Cardiac muscle cell (in vitro differentiated cells and primary cell): ENCODE data around the gene KAZN. TPM values are rescaled to one million over a fixed set of nuclear protein-coding genes. Genes with fewer than 3 reads are reported as not detected.
A peak's percentile ranks its signal among the peaks of the same experiment; 100 is the strongest.

ENCODE experiments used
- DNase-seq, 2 donors: peaks; one replicate each; pipeline versions ENCODE4 v3.0.0 to v3.0.0-alpha.2; 2010 to 2017; ENCODE audit warnings: low read depth in 1 of 2, low spot score in 1 of 2
- H3K27ac ChIP-seq: fragments of 200-600 bp; sonication (generic); 2 replicates; pipeline ENCODE4 v1.5.1; 2016
- H3K27me3 ChIP-seq: fragments of 200-600 bp; sonication (generic); 2 replicates; pipeline ENCODE4 v1.6.0; 2016; ENCODE audit warnings: control low read depth
- H3K36me3 ChIP-seq: fragments of 200-600 bp; sonication (generic); 2 replicates; pipeline ENCODE4 v1.5.1; 2016; ENCODE audit warnings: control low read depth
- H3K4me1 ChIP-seq: fragments of 200-600 bp; sonication (generic); 2 replicates; pipeline ENCODE4 v1.8.1; 2017; ENCODE audit warnings: low read depth, mild to moderate bottlenecking, mixed run types
- H3K4me3 ChIP-seq: fragments of 200-600 bp; sonication (generic); 2 replicates; pipeline ENCODE4 v1.5.1; 2016; ENCODE audit warnings: mild to moderate bottlenecking
- H3K9me3 ChIP-seq: fragments of 200-600 bp; sonication (generic); 2 replicates; pipeline ENCODE4 v1.5.1; 2017; ENCODE audit warnings: low read depth, mild to moderate bottlenecking, control low read depth
- polyA plus RNA-seq: library from polyadenylated mRNA; unstranded; fragments of >200 nt; fragmentation: Nextera tagmentation; extraction: Ambion mirVana; gene quantifications from 2 replicates; pipeline ENCODE4 v1.2.1, GENCODE V29; 2016
- total RNA-seq: library from RNA; depleted of rRNA; stranded (reverse); fragments of >200 nt; gene quantifications from 2 replicates; pipeline ENCODE4 v1.2.3, GENCODE V29; 2016
- TF ChIP-seq, protein P1 (sequence below): IDR thresholded peaks from 2 replicates; pipeline ENCODE4 v1.5.1; 2012; ENCODE audit warnings: low read depth, mild to moderate bottlenecking, low read length

The KAZN gene
- total and polyA plus RNA-seq, 2 experiments from 2014 or later, result 17.5 to 26.9 TPM

DNA sequence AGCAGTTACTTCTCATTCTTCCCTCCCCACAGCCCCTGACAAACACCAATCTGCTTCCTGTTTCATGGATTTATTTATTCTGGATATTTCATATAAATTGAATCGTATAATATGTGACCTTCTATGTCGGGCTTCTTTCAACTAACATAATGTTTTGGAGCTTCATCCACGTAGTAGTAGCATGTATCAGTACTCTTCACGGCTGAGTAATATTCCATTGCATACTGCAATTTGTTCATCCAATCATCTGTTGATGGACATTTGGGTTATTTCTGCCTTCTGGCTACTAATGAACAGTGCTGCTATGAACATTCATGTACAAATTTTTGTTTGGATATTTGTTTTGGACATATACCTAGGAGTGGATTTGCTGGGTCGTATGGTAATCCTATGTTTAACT lies 1.9 kb upstream of the KAZN start:
- H3K4me3 ChIP-seq, result no peak overlapping the region
- H3K9me3 ChIP-seq, result no peaks in the 10 kb centered on the region
- H3K4me1 ChIP-seq, result peaks cover 20% of the 10 kb centered on the region
- no peaks in the 10 kb centered on the region for H3K27me3 ChIP-seq
- TF ChIP-seq, protein P1, sequence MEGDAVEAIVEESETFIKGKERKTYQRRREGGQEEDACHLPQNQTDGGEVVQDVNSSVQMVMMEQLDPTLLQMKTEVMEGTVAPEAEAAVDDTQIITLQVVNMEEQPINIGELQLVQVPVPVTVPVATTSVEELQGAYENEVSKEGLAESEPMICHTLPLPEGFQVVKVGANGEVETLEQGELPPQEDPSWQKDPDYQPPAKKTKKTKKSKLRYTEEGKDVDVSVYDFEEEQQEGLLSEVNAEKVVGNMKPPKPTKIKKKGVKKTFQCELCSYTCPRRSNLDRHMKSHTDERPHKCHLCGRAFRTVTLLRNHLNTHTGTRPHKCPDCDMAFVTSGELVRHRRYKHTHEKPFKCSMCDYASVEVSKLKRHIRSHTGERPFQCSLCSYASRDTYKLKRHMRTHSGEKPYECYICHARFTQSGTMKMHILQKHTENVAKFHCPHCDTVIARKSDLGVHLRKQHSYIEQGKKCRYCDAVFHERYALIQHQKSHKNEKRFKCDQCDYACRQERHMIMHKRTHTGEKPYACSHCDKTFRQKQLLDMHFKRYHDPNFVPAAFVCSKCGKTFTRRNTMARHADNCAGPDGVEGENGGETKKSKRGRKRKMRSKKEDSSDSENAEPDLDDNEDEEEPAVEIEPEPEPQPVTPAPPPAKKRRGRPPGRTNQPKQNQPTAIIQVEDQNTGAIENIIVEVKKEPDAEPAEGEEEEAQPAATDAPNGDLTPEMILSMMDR, result no peak
- H3K36me3 ChIP-seq, result no peaks in the 10 kb centered on the region
- no peak overlapping the region for H3K27ac ChIP-seq
- no peak for DNase-seq

DNA sequence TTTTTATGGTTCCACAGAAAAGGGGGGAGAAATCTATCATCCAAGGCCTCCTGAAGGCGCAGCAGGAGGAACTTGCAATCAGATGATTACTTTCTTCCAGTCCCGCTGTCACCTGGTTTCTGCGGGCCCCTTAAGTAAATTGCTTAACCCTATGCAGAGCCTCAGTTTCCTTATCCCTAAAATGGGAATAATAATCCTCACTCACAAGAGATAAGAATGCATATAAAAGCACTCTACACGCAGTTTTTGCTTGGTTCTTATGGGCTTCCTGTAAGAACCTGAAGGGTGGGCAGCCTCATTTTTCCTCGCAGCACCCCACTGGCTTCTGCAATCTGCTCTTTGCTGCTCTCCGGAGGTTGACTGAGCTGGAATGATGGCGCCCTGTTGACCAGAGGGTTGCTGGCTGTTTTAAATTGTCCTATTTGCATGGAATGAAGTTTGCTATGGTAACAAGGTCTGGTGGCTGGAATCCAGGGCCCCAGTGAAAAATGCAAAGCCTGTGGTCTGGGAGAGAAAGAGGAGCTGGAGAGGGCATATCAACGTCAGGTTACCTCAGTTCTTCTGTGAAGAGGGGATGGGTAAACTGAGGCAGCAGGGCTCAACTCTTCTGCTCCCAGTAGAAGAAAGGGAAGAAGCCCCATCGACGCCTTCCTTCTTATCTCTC lies 1.0 kb upstream of the KAZN start:
- TF ChIP-seq, protein P1, result no peak
- peak; percentile 28 to 49 for DNase-seq
- H3K36me3 ChIP-seq, result no peaks in the 10 kb centered on the region
- no peaks in the 10 kb centered on the region for H3K27me3 ChIP-seq
- peaks cover 26% of the 10 kb centered on the region for H3K4me1 ChIP-seq
- no peak overlapping the region for H3K27ac ChIP-seq
- H3K4me3 ChIP-seq, result peak overlapping the region; percentile 80
- H3K9me3 ChIP-seq, result no peaks in the 10 kb centered on the region

DNA sequence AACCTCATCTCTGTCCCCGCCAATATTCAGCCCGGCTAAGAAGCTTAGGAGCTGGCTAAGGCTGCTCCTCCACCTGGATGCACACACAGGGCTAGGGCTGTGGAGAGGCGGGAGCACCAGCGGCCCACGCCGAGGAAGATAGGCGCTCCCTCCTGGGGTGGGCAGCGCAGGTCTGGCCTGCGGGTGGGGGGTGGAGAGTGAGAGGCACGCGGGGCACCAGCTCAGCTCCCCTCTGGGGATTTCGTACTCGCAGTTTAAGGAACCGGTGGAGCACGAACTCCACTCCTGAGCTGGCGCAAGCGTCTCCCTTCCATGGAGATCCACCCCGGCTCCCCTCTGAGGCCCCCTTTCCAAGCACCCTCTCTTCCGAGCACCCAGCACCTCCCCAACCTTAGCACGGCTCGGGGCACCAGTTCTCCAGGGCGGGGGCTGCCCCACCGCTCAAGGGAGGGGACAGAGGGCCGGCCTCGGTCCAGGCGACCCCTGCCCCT lies 433 bp upstream of the KAZN start:
- peak in 1 of 2 donors; percentile 61 for DNase-seq
- H3K27me3 ChIP-seq, result no peaks in the 10 kb centered on the region
- no peaks in the 10 kb centered on the region for H3K9me3 ChIP-seq
- H3K4me3 ChIP-seq, result peak overlapping the region; percentile 80
- TF ChIP-seq, protein P1, result no peak
- peak overlapping the region; percentile 99 for H3K27ac ChIP-seq
- H3K36me3 ChIP-seq, result no peaks in the 10 kb centered on the region
- H3K4me1 ChIP-seq, result peaks cover 27% of the 10 kb centered on the region

DNA sequence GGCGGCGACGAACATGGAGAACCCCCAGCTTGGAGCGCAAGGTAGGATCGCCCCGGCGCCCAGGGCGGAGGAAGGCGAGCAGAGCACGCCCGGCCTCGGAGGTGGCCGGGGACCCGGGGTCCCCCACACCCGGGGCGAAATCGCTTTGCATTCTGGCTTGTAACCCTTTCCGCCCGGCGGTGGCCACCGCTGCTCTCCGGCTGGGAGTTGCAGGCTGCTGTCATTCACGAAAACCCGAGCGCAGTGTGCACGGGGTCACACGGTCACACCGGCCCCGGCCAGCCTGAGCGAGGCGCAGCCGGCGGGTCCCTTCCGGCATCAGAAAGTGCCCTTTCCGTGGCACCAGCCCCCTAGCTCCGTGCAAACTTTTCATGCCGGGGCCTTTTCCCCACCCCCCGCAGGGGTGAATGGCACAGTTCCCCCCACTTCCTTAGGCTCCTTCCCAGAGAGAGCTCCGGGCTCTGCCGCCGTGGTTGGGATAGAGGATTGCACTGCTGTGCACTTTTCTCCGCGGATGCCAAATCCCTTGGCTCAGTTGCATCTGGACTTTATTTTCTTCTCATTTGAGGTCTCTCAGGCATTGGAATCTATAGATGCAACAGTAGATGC lies 802 bp downstream of the KAZN start:
- H3K27ac ChIP-seq, result peak overlapping the region; percentile 99
- no peaks in the 10 kb centered on the region for H3K9me3 ChIP-seq
- H3K27me3 ChIP-seq, result no peaks in the 10 kb centered on the region
- peak in 1 of 2 donors; percentile 73 for DNase-seq
- H3K36me3 ChIP-seq, result no peaks in the 10 kb centered on the region
- H3K4me1 ChIP-seq, result peaks cover 31% of the 10 kb centered on the region
- TF ChIP-seq, protein P1, result no peak
- H3K4me3 ChIP-seq, result peak overlapping the region; percentile 80

DNA sequence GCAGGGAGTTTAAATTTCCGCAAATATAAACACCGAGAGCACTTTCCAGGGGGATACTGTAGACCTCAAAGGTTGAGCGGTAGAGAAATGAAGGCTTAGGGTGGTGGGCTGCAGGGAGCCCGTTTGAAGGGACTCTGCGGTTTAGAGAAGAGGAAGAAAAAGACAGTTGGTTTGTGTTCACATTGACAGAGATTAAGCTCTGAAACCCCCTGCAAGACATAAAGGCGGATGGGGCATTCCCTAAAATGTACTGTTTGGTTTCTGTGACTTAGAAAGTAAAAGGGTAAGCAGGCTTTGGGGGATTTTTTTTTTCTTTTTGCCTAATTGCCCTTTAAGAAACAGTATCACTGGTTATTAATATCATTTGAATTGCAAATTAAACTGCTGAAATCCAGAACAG lies 1.3 kb downstream of the KAZN start:
- H3K27me3 ChIP-seq, result no peaks in the 10 kb centered on the region
- TF ChIP-seq, protein P1, result no peak
- H3K4me1 ChIP-seq, result peaks cover 31% of the 10 kb centered on the region
- H3K4me3 ChIP-seq, result peak overlapping the region; percentile 80
- H3K27ac ChIP-seq, result peak overlapping the region; percentile 99
- no peaks in the 10 kb centered on the region for H3K9me3 ChIP-seq
- DNase-seq, result no peak
- no peaks in the 10 kb centered on the region for H3K36me3 ChIP-seq
